ENCODE measurements around the gene IBSP. TPM values are rescaled to one million over a fixed set of nuclear protein-coding genes. Genes with fewer than 3 reads are reported as not detected.

IBSP gene
- total RNA-seq, result not detected
- polyA plus RNA-seq, result not detected
- not detected for total RNA-seq

GRCh38 chr4:87799301-87800113 is at the start of gene IBSP:
Gene IBSP, plus strand, starts transcription at chr4:87799554. Its CDS starts 2,808 bp downstream, at chr4:87802362.
- H3K27me3 ChIP-seq (ENCODE audit: control insufficient read depth in 2 of 2, insufficient read depth in 2 of 2, low read length in 2 of 2), result no peaks in the 10 kb centered on the region
- ATAC-seq (no peak), DNase-seq (no peak)
- no peak within 1 kb of the TSS for H3K27ac ChIP-seq (ENCODE audit: low read depth, low read length)
- ChIA-PET POLR2A (no interaction called here), CTCF (no interaction called here)
- Mint-ChIP-seq H3K4me1 (no peaks in the 10 kb centered on the region), H3K36me3 (no peaks in the 10 kb centered on the region), H3K9me3 (peaks cover 0 to 1% (median 0%) of the 10 kb centered on the region in 11 donors), H3K4me3 (no peak within 1 kb of the TSS), H3K27me3 (peaks cover 0 to 8% (median 8%) of the 10 kb centered on the region in 5 donors), H3K27ac (no peak within 1 kb of the TSS)
- intact Hi-C loops (cut with micrococcal nuclease), result no loop called here
- no peaks in the 10 kb centered on the region for H3K36me3 ChIP-seq (ENCODE audit: control insufficient read depth in 2 of 3, insufficient read depth in 3 of 3, low read length in 3 of 3)
- H3K9me3 ChIP-seq (ENCODE audit: control insufficient read depth in 2 of 3, low read length in 3 of 3), result no peaks in the 10 kb centered on the region
- no peaks in the 10 kb centered on the region for H3K4me1 ChIP-seq (ENCODE audit: control insufficient read depth in 2 of 2, insufficient read depth in 2 of 2, low read length in 2 of 2)
- no peak within 1 kb of the TSS for H3K4me3 ChIP-seq (ENCODE audit: low read length)

- ATAC-seq (no peak), DNase-seq (no peak)
- Histone ChIP-seq H3K27ac (ENCODE audit: low read depth, low read length) (no peak overlapping the region), H3K4me3 (ENCODE audit: low read length) (no peak overlapping the region), H3K9me3 (ENCODE audit: control insufficient read depth in 2 of 3, low read length in 3 of 3) (peaks cover 0 to 14% (median 0%) of the 10 kb centered on the region in 3 experiments), H3K36me3 (ENCODE audit: control insufficient read depth in 2 of 3, insufficient read depth in 3 of 3, low read length in 3 of 3) (no peaks in the 10 kb centered on the region), H3K27me3 (ENCODE audit: control insufficient read depth in 2 of 2, insufficient read depth in 2 of 2, low read length in 2 of 2) (no peaks in the 10 kb centered on the region), H3K4me1 (ENCODE audit: control insufficient read depth in 2 of 2, insufficient read depth in 2 of 2, low read length in 2 of 2) (no peaks in the 10 kb centered on the region)
- peaks cover 0 to 4% (median 0%) of the 10 kb centered on the region in 5 donors for H3K36me3 Mint-ChIP-seq
- H3K9me3 Mint-ChIP-seq, result peaks cover 0 to 8% (median 3%) of the 10 kb centered on the region in 11 donors
- H3K4me1 Mint-ChIP-seq, result no peaks in the 10 kb centered on the region
- ChIA-PET CTCF (no interaction called here), POLR2A (no interaction called here)
- peaks cover 0 to 10% (median 2%) of the 10 kb centered on the region in 5 donors for H3K27me3 Mint-ChIP-seq
- intact Hi-C loops (cut with micrococcal nuclease), result no loop called here
- no peak overlapping the region for H3K4me3 Mint-ChIP-seq
- H3K27ac Mint-ChIP-seq, result no peak overlapping the region
Observed at GRCh38 chr4:87749883-87750282, 49.5 kb upstream of the IBSP start.

GRCh38 chr4:87758270-87758669 is 41.1 kb upstream of the IBSP start:
- Histone ChIP-seq H3K9me3 (ENCODE audit: control insufficient read depth in 2 of 3, low read length in 3 of 3) (peaks cover 0 to 5% (median 0%) of the 10 kb centered on the region in 3 experiments), H3K27ac (ENCODE audit: low read depth, low read length) (no peak overlapping the region), H3K4me3 (ENCODE audit: low read length) (no peak overlapping the region), H3K4me1 (ENCODE audit: control insufficient read depth in 2 of 2, insufficient read depth in 2 of 2, low read length in 2 of 2) (no peaks in the 10 kb centered on the region), H3K27me3 (ENCODE audit: control insufficient read depth in 2 of 2, insufficient read depth in 2 of 2, low read length in 2 of 2) (no peaks in the 10 kb centered on the region), H3K36me3 (ENCODE audit: control insufficient read depth in 2 of 3, insufficient read depth in 3 of 3, low read length in 3 of 3) (no peaks in the 10 kb centered on the region)
- H3K4me1 Mint-ChIP-seq, result peaks cover 0 to 1% (median 0%) of the 10 kb centered on the region in 7 donors
- POLR2A ChIA-PET, result interaction anchor here (0.6 kb wide), 1 partner anchor 23 kb away, joined by 3 read pairs; no protein-coding TSS in a partner anchor
- peaks cover 0 to 17% (median 7%) of the 10 kb centered on the region in 5 donors for H3K27me3 Mint-ChIP-seq
- DNase-seq (no peak), ATAC-seq (no peak)
- CTCF ChIA-PET, result no interaction called here
- H3K36me3 Mint-ChIP-seq, result no peaks in the 10 kb centered on the region
- peaks cover 0 to 5% (median 2%) of the 10 kb centered on the region in 11 donors for H3K9me3 Mint-ChIP-seq
- H3K27ac Mint-ChIP-seq, result no peak overlapping the region
- intact Hi-C loops (cut with micrococcal nuclease), result no loop called here
- no peak overlapping the region for H3K4me3 Mint-ChIP-seq

GRCh38 chr4:87762311-87762710 is 37.0 kb upstream of the IBSP start:
- Histone ChIP-seq H3K4me3 (ENCODE audit: low read length) (no peak overlapping the region), H3K36me3 (ENCODE audit: control insufficient read depth in 2 of 3, insufficient read depth in 3 of 3, low read length in 3 of 3) (no peaks in the 10 kb centered on the region), H3K9me3 (ENCODE audit: control insufficient read depth in 2 of 3, low read length in 3 of 3) (no peaks in the 10 kb centered on the region), H3K27ac (ENCODE audit: low read depth, low read length) (no peak overlapping the region), H3K4me1 (ENCODE audit: control insufficient read depth in 2 of 2, insufficient read depth in 2 of 2, low read length in 2 of 2) (no peaks in the 10 kb centered on the region), H3K27me3 (ENCODE audit: control insufficient read depth in 2 of 2, insufficient read depth in 2 of 2, low read length in 2 of 2) (no peaks in the 10 kb centered on the region)
- DNase-seq (no peak), ATAC-seq (no peak)
- intact Hi-C loops (cut with micrococcal nuclease), result no loop called here
- CTCF ChIA-PET, result no interaction called here
- POLR2A ChIA-PET, result no interaction called here
- Mint-ChIP-seq H3K4me1 (peaks cover 0 to 1% (median 0%) of the 10 kb centered on the region in 7 donors), H3K9me3 (peaks cover 0 to 7% (median 0%) of the 10 kb centered on the region in 11 donors), H3K27me3 (peaks cover 0 to 19% (median 1%) of the 10 kb centered on the region in 5 donors), H3K27ac (no peak overlapping the region), H3K36me3 (no peaks in the 10 kb centered on the region), H3K4me3 (no peak overlapping the region)

GRCh38 chr4:87781569-87781968 is 17.8 kb upstream of the IBSP start:
- Histone ChIP-seq H3K4me3 (ENCODE audit: low read length) (no peak overlapping the region), H3K27ac (ENCODE audit: low read depth, low read length) (no peak overlapping the region), H3K36me3 (ENCODE audit: control insufficient read depth in 2 of 3, insufficient read depth in 3 of 3, low read length in 3 of 3) (no peaks in the 10 kb centered on the region), H3K9me3 (ENCODE audit: control insufficient read depth in 2 of 3, low read length in 3 of 3) (no peaks in the 10 kb centered on the region), H3K4me1 (ENCODE audit: control insufficient read depth in 2 of 2, insufficient read depth in 2 of 2, low read length in 2 of 2) (no peaks in the 10 kb centered on the region), H3K27me3 (ENCODE audit: control insufficient read depth in 2 of 2, insufficient read depth in 2 of 2, low read length in 2 of 2) (no peaks in the 10 kb centered on the region)
- Mint-ChIP-seq H3K27ac (no peak overlapping the region), H3K27me3 (peaks cover 0 to 15% (median 5%) of the 10 kb centered on the region in 5 donors), H3K4me1 (no peaks in the 10 kb centered on the region), H3K4me3 (no peak overlapping the region), H3K9me3 (peaks cover 0 to 4% (median 0%) of the 10 kb centered on the region in 11 donors), H3K36me3 (no peaks in the 10 kb centered on the region)
- intact Hi-C loops (cut with micrococcal nuclease), result no loop called here
- ATAC-seq (no peak), DNase-seq (no peak)
- CTCF ChIA-PET, result no interaction called here
- POLR2A ChIA-PET, result no interaction called here

GRCh38 chr4:87783781-87784180 is 15.6 kb upstream of the IBSP start:
- POLR2A ChIA-PET, result no interaction called here
- no peak for ATAC-seq
- Histone ChIP-seq H3K27ac (ENCODE audit: low read depth, low read length) (no peak overlapping the region), H3K36me3 (ENCODE audit: control insufficient read depth in 2 of 3, insufficient read depth in 3 of 3, low read length in 3 of 3) (no peaks in the 10 kb centered on the region), H3K27me3 (ENCODE audit: control insufficient read depth in 2 of 2, insufficient read depth in 2 of 2, low read length in 2 of 2) (no peaks in the 10 kb centered on the region), H3K9me3 (ENCODE audit: control insufficient read depth in 2 of 3, low read length in 3 of 3) (no peaks in the 10 kb centered on the region), H3K4me1 (ENCODE audit: control insufficient read depth in 2 of 2, insufficient read depth in 2 of 2, low read length in 2 of 2) (no peaks in the 10 kb centered on the region), H3K4me3 (ENCODE audit: low read length) (no peak overlapping the region)
- no peaks in the 10 kb centered on the region for H3K9me3 Mint-ChIP-seq
- no peaks in the 10 kb centered on the region for H3K4me1 Mint-ChIP-seq
- H3K27ac Mint-ChIP-seq, result no peak overlapping the region
- no peak for DNase-seq
- no peaks in the 10 kb centered on the region for H3K36me3 Mint-ChIP-seq
- CTCF ChIA-PET, result no interaction called here
- no peak overlapping the region for H3K4me3 Mint-ChIP-seq
- peaks cover 0 to 7% (median 0%) of the 10 kb centered on the region in 5 donors for H3K27me3 Mint-ChIP-seq
- intact Hi-C loops (cut with micrococcal nuclease), result no loop called here
